DMS114 treated with DMSO at 0.1 percent for 48 hours (cell line): ENCODE measurements around the gene PRSS50.
"Not testable (repeated sequence)": the region's sequence is repeated elsewhere in the genome, so short reads cannot be mapped to it uniquely, and the experiment has no call there.

ENCODE experiments used
- DNase-seq: peaks from one replicate; lab custom pipeline; 2025; ENCODE audit not compliant: unreplicated experiment; lab: John Stamatoyannopoulos, UW

PRSS50 gene

GRCh38 chr3:46709157-46709654 lies 8.5 kb downstream of the PRSS50 start:
- no peak for DNase-seq

GRCh38 chr3:46708401-46709156 lies 9.1 kb downstream of the PRSS50 start:
- DNase-seq, result no peak

- no peak for DNase-seq
These were observed 10.1 kb downstream of the PRSS50 start for GRCh38 chr3:46707601-46708011.

GRCh38 chr3:46706771-46707582 lies 10.7 kb downstream of the PRSS50 start:
- no peak for DNase-seq

- no peak for DNase-seq
These were observed 11.7 kb downstream of the PRSS50 start for GRCh38 chr3:46705751-46706552.

- DNase-seq, result peak; percentile 36
These were observed 12.6 kb downstream of the PRSS50 start for GRCh38 chr3:46705022-46705530.

GRCh38 chr3:46704346-46704745 lies 13.3 kb downstream of the PRSS50 start:
- not testable (repeated sequence) for DNase-seq

GRCh38 chr3:46703013-46703520 lies 14.6 kb downstream of the PRSS50 start:
- DNase-seq, result no peak

GRCh38 chr3:46702246-46703012 lies 15.2 kb downstream of the PRSS50 start:
- no peak for DNase-seq

- no peak for DNase-seq
These were observed 16.3 kb downstream of the PRSS50 start, which contains the start of gene TMIE for GRCh38 chr3:46701181-46701939. TSS of gene TMIE (plus strand) at chr3:46701392. CDS start at chr3:46701488, 96 bp downstream.

- DNase-seq, result no peak
These were observed 16.9 kb downstream of the PRSS50 start for GRCh38 chr3:46700772-46701171.

- no peak for DNase-seq
These were observed 17.8 kb downstream of the PRSS50 start for GRCh38 chr3:46699676-46700523.

GRCh38 chr3:46695962-46696894 lies 21.4 kb downstream of the PRSS50 start:
- no peak for DNase-seq

- no peak for DNase-seq
These were observed 22.3 kb downstream of the PRSS50 start for GRCh38 chr3:46695177-46695961.

GRCh38 chr3:46694520-46694919 lies 23.1 kb downstream of the PRSS50 start:
- no peak for DNase-seq

- no peak for DNase-seq
These were observed 23.8 kb downstream of the PRSS50 start for GRCh38 chr3:46693892-46694226.
